COR-L47 (cell line): ENCODE measurements around the gene BAAT.

Experiments used
- DNase-seq: peaks from one replicate; lab custom pipeline; 2025; lab: John Stamatoyannopoulos, UW

BAAT gene

DNA sequence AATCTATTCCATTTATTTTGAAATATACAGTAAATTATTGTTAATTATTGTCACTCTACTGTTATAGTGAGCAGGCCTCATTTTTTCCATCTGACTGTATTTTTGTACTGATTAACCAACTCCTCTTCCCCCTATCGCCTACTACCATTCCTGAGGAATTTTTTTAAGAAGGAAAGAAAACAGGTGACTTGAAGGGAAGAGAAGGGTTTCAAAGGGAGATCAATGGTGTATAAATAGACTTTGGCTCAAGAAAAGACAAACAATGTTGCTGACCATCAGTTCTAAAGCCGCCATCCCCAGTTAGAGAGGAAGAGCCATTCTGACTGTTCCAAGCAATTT lies 69.7 kb downstream of the BAAT start:
- DNase-seq = no peak

- DNase-seq = no peak
These were observed 72.1 kb downstream of the BAAT start for GRCh38 chr9:101312661-101313060.

GRCh38 chr9:101311758-101312420 lies 72.9 kb downstream of the BAAT start:
- DNase-seq = peak; percentile 82

DNA sequence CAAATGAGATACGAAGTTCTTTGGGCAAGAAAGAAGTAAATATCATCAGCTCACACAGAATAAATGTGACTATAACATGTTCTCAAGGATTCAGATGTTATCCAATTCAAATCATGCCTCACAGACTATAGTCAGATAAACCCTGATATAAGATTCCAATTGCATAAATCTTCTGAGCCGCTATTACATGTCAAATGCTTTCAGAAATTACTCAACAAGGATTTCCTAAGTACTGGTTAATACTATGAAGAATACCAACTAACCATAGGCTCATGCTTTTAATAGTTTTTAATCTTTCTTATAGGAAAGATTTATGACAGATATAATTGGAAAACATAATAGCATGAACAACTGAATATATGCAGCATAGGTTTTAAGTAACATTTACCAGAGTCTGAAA lies 73.6 kb downstream of the BAAT start:
- no peak for DNase-seq
